ENCODE measurements around the gene MSMO1. TPM values are rescaled to one million over a fixed set of nuclear protein-coding genes. Genes with fewer than 3 reads are reported as not detected.

The MSMO1 gene
- total RNA-seq, 2 donors from 2014 or later, result 16.8 to 22.9 TPM

DNA sequence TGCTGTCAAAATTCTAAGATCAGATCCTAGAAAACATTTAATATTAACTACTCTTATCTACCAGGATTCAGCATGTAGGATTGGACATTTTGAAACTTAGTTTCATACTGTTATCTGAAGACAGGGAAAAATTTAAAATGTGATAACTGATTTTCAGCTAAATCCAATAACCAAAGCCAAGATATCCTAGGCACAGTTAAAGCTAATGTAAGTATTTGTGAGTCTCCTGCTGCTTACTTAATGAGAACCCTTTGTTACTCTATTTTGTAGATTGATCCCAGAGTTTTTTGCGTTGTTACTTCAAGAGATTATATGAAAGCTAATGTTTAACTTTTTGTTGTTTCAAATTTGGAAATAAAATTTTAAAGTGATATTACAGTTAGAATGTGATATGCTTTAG lies 53.3 kb downstream of the MSMO1 start:
- DNase-seq (no peak), ATAC-seq (no peak)
- intact Hi-C loops (cut with DNase I), result no loop called here

GRCh38 chr4:165381821-165382373 lies 54.4 kb downstream of the MSMO1 start:
- DNase-seq, result no peak
- ATAC-seq, result no peak
- intact Hi-C loops (cut with DNase I), result no loop called here

DNA sequence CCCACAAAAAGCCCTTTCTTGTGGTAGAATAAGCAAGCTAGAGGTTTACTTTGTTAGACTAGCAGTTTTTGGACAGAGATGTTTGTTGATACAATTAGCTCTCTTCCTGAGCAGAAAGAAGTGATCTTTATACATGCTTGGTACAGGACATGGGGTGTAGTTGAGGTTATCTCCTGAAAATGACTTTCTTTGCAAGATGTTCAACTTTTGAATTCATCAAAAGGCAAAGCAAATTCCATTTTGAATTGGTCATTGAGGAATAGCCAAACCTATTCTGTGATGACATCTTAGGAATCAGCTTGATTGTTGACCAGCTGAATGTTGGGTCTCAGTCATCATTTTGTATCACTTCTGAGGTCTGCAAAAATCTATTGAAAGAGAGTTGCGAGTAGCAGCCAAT lies 55.2 kb downstream of the MSMO1 start:
- no peak for ATAC-seq
- intact Hi-C loops (cut with DNase I), result no loop called here
- no peak for DNase-seq

DNA sequence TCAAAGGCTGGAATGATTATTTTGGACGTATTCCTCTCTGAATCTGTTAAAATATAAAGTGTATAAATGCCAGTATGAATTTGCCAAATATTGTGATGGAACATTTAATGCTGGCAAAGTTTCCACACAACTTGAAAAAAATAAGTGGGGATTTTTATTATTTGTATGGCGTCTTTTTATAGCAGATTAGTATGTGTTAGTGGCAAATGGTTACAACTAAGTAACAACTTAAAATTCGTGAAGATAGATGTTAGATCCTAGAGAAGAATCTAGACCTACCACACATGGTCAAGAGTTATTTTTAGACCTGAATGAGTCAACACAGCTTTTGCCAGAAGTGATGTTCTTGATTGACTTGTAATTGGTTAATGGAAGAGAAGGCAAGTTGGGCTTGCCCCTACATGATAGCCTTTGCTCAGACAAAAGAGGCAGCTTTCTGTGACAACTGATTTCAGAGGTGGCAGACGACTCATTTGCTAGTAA lies 56.2 kb downstream of the MSMO1 start:
- ATAC-seq, result no peak
- no peak for DNase-seq
- intact Hi-C loops (cut with DNase I), result no loop called here

GRCh38 chr4:165384186-165384585 lies 56.7 kb downstream of the MSMO1 start:
- ATAC-seq, result no peak
- intact Hi-C loops (cut with DNase I), result no loop called here
- no peak for DNase-seq

- DNase-seq (no peak), ATAC-seq (no peak)
- intact Hi-C loops (cut with DNase I), result no loop called here
These were observed 57.1 kb downstream of the MSMO1 start for GRCh38 chr4:165384598-165384997.

DNA sequence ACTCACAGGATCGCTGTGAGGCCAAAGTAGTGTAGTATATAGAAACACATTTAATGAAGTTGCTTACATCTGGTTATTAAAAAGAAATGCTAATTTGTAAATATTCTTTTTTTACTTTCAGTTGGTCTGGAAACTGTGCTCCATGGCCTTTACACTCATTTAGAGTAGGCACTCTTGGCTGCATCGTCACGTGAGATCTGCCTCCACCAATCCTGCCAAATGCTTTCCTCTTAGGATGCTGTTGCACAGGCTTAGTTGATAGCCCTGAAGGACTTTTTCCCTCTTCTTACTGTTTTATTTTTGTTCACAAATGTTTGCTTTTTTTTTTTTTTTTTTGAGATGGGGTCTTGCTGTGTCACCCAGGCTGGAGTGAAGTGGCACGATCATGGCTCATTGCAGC lies 57.7 kb downstream of the MSMO1 start:
- ATAC-seq (no peak), DNase-seq (no peak)
- intact Hi-C loops (cut with DNase I), result no loop called here

DNA sequence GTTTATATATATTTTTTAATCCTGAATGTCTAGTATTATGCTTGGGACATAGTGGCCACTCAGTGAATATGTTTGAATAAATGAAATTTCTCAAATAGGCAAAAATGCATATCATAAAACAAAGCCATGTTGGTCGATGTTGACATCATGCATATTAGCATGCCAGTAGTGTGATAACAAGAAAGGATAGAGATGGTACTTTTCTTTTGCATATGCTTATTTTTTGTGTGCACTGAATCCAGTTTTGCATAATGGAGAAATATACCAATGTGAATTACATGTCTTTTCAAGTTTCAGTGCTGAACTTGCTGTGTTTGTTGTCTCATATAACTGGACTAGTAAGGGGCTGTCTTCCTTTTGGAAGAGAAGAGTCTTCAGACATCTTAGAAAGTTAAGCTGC lies 58.9 kb downstream of the MSMO1 start:
- no peak for ATAC-seq
- intact Hi-C loops (cut with DNase I), result no loop called here

GRCh38 chr4:165388756-165389155 lies 61.3 kb downstream of the MSMO1 start:
- DNase-seq (no peak), ATAC-seq (no peak)
- intact Hi-C loops (cut with DNase I), result no loop called here

More for the DNA sequence above, 58.9 kb downstream of the MSMO1 start:
- DNase-seq, result no peak

Small RNA genes within 50 kb of the gene (microRNA-seq; reads per million reads assigned to microRNA genes)
- gene MIR578, result 0 reads per million in 2 donors

Other genes starting within 250 kb of the MSMO1 start
- gene TMEM192, start 214.8 kb upstream of the MSMO1 start, total RNA-seq, result 10 to 100 TPM; 16.5 to 17.2 TPM
- gene KLHL2, start 120.1 kb upstream of the MSMO1 start, total RNA-seq, result 10 to 100 TPM; 11.0 to 14.3 TPM
- 10 to 100 TPM; 84.8 to 92.5 TPM for gene CPE, start 51.3 kb downstream of the MSMO1 start, total RNA-seq